ENCODE results near the gene MST1.

The MST1 gene

DNA sequence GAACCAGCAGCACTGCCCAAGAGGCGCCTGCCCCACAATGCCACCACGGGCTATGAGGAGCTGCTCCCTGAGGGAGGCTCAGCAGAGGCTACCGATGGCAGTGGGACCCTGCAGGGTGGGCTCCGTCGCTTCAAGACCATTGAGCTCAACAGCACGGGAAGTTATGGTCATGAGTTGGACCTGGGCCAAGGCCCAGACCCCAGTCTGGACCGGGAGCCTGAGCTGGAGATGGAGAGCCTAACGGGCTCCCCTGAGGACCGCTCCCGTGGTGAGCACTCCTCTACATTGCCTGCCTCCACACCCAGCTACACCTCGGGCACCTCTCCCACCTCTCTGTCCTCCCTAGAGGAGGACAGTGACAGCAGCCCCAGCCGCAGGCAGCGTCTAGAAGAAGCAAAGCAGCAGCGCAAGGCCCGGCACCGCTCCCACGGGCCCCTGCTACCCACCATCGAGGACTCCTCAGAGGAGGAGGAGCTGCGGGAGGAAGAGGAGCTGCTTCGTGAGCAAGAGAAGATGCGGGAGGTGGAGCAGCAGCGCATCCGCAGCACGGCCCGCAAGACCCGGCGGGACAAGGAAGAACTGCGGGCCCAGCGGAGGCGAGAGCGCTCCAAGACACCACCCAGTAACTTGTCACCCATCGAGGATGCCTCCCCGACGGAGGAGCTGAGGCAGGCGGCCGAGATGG lies 36.9 kb downstream of the MST1 start:
- no peaks in the 10 kb centered on the region for H3K9me3 ChIP-seq (ENCODE audit: control insufficient read depth, insufficient read depth, low read depth, low read length)
- no peaks in the 10 kb centered on the region for H3K4me1 ChIP-seq (ENCODE audit: control insufficient read depth, insufficient read depth, low read length)
- H3K36me3 ChIP-seq (ENCODE audit: control insufficient read depth in 2 of 2, insufficient read depth in 1 of 2, low read length in 2 of 2) = no peaks in the 10 kb centered on the region
- no peak overlapping the region for H3K27ac ChIP-seq (ENCODE audit: extremely low read depth, low read depth, low read length)
- H3K4me3 ChIP-seq (ENCODE audit: low read depth, low read length) = no peak overlapping the region
- POLR2A ChIA-PET = no interaction called here
- TF ChIP-seq ZEB2 (tag by site-specific recombination; IDR thresholded peaks at IDR 0.05) = no peak
- TF ChIP-seq REPIN1 (tag by site-specific recombination; IDR thresholded peaks at IDR 0.05; ENCODE audit: low read depth) = no peak
- TF ChIP-seq, protein P1, sequence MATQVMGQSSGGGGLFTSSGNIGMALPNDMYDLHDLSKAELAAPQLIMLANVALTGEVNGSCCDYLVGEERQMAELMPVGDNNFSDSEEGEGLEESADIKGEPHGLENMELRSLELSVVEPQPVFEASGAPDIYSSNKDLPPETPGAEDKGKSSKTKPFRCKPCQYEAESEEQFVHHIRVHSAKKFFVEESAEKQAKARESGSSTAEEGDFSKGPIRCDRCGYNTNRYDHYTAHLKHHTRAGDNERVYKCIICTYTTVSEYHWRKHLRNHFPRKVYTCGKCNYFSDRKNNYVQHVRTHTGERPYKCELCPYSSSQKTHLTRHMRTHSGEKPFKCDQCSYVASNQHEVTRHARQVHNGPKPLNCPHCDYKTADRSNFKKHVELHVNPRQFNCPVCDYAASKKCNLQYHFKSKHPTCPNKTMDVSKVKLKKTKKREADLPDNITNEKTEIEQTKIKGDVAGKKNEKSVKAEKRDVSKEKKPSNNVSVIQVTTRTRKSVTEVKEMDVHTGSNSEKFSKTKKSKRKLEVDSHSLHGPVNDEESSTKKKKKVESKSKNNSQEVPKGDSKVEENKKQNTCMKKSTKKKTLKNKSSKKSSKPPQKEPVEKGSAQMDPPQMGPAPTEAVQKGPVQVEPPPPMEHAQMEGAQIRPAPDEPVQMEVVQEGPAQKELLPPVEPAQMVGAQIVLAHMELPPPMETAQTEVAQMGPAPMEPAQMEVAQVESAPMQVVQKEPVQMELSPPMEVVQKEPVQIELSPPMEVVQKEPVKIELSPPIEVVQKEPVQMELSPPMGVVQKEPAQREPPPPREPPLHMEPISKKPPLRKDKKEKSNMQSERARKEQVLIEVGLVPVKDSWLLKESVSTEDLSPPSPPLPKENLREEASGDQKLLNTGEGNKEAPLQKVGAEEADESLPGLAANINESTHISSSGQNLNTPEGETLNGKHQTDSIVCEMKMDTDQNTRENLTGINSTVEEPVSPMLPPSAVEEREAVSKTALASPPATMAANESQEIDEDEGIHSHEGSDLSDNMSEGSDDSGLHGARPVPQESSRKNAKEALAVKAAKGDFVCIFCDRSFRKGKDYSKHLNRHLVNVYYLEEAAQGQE (tag by site-specific recombination; IDR thresholded peaks at IDR 0.05) = no peak
- TF ChIP-seq KLF16 (tag by site-specific recombination; IDR thresholded peaks at IDR 0.05) = no peak
- TF ChIP-seq SETDB1 (IDR thresholded peaks at IDR 0.05; ENCODE audit: insufficient read length, low read length) = no peak
- TF ChIP-seq, protein P2, sequence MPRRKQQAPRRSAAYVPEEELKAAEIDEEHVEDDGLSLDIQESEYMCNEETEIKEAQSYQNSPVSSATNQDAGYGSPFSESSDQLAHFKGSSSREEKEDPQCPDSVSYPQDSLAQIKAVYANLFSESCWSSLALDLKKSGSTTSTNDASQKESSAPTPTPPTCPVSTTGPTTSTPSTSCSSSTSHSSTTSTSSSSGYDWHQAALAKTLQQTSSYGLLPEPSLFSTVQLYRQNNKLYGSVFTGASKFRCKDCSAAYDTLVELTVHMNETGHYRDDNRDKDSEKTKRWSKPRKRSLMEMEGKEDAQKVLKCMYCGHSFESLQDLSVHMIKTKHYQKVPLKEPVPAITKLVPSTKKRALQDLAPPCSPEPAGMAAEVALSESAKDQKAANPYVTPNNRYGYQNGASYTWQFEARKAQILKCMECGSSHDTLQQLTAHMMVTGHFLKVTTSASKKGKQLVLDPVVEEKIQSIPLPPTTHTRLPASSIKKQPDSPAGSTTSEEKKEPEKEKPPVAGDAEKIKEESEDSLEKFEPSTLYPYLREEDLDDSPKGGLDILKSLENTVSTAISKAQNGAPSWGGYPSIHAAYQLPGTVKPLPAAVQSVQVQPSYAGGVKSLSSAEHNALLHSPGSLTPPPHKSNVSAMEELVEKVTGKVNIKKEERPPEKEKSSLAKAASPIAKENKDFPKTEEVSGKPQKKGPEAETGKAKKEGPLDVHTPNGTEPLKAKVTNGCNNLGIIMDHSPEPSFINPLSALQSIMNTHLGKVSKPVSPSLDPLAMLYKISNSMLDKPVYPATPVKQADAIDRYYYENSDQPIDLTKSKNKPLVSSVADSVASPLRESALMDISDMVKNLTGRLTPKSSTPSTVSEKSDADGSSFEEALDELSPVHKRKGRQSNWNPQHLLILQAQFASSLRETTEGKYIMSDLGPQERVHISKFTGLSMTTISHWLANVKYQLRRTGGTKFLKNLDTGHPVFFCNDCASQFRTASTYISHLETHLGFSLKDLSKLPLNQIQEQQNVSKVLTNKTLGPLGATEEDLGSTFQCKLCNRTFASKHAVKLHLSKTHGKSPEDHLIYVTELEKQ (tag by site-specific recombination; IDR thresholded peaks at IDR 0.05; ENCODE audit: borderline replicate concordance) = no peak
- no peak for TF ChIP-seq KLF1 (tag by site-specific recombination; IDR thresholded peaks at IDR 0.05)
- TF ChIP-seq, protein P3, sequence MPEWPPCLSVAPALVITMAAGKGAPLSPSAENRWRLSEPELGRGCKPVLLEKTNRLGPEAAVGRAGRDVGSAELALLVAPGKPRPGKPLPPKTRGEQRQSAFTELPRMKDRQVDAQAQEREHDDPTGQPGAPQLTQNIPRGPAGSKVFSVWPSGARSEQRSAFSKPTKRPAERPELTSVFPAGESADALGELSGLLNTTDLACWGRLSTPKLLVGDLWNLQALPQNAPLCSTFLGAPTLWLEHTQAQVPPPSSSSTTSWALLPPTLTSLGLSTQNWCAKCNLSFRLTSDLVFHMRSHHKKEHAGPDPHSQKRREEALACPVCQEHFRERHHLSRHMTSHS (tag by site-specific recombination; IDR thresholded peaks at IDR 0.05) = no peak
- no peak for TF ChIP-seq ZNF132 (tag by site-specific recombination; IDR thresholded peaks at IDR 0.05; ENCODE audit: borderline replicate concordance)
- TF ChIP-seq MEIS1 (CRISPR knock-in tag; IDR thresholded peaks at IDR 0.05; ENCODE audit: borderline replicate concordance) = no peak
- TF ChIP-seq, protein P4, sequence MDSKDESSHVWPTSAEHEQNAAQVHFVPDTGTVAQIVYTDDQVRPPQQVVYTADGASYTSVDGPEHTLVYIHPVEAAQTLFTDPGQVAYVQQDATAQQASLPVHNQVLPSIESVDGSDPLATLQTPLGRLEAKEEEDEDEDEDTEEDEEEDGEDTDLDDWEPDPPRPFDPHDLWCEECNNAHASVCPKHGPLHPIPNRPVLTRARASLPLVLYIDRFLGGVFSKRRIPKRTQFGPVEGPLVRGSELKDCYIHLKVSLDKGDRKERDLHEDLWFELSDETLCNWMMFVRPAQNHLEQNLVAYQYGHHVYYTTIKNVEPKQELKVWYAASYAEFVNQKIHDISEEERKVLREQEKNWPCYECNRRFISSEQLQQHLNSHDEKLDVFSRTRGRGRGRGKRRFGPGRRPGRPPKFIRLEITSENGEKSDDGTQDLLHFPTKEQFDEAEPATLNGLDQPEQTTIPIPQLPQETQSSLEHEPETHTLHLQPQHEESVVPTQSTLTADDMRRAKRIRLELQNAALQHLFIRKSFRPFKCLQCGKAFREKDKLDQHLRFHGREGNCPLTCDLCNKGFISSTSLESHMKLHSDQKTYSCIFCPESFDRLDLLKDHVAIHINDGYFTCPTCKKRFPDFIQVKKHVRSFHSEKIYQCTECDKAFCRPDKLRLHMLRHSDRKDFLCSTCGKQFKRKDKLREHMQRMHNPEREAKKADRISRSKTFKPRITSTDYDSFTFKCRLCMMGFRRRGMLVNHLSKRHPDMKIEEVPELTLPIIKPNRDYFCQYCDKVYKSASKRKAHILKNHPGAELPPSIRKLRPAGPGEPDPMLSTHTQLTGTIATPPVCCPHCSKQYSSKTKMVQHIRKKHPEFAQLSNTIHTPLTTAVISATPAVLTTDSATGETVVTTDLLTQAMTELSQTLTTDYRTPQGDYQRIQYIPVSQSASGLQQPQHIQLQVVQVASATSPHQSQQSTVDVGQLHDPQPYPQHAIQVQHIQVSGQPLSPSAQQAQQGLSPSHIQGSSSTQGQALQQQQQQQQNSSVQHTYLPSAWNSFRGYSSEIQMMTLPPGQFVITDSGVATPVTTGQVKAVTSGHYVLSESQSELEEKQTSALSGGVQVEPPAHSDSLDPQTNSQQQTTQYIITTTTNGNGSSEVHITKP (tag by site-specific recombination; IDR thresholded peaks at IDR 0.05) = no peak
- no peak for TF ChIP-seq ZFP3 (tag by site-specific recombination; IDR thresholded peaks at IDR 0.05; ENCODE audit: low read depth)
- TF ChIP-seq, protein P5, sequence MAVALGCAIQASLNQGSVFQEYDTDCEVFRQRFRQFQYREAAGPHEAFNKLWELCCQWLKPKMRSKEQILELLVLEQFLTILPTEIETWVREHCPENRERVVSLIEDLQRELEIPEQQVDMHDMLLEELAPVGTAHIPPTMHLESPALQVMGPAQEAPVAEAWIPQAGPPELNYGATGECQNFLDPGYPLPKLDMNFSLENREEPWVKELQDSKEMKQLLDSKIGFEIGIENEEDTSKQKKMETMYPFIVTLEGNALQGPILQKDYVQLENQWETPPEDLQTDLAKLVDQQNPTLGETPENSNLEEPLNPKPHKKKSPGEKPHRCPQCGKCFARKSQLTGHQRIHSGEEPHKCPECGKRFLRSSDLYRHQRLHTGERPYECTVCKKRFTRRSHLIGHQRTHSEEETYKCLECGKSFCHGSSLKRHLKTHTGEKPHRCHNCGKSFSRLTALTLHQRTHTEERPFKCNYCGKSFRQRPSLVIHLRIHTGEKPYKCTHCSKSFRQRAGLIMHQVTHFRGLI (tag by site-specific recombination; IDR thresholded peaks at IDR 0.05) = no peak
- TF ChIP-seq, protein P6, sequence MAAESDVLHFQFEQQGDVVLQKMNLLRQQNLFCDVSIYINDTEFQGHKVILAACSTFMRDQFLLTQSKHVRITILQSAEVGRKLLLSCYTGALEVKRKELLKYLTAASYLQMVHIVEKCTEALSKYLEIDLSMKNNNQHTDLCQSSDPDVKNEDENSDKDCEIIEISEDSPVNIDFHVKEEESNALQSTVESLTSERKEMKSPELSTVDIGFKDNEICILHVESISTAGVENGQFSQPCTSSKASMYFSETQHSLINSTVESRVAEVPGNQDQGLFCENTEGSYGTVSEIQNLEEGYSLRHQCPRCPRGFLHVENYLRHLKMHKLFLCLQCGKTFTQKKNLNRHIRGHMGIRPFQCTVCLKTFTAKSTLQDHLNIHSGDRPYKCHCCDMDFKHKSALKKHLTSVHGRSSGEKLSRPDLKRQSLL (tag by site-specific recombination; IDR thresholded peaks at IDR 0.05) = no peak
- CTCF ChIA-PET = interaction anchor here (1.2 kb wide), 1 partner anchor 113 kb away, joined by 4 read pairs; no protein-coding TSS in a partner anchor

Data from HEK293 (cell line).